GM21360 (cell line): Measurements from ENCODE around the gene BCL2L13.
"Not testable (repeated sequence)": the region's sequence is repeated elsewhere in the genome, so short reads cannot be mapped to it uniquely, and the experiment has no call there.

Experiments used
- ATAC-seq: cut with Tn5 transposase; IDR thresholded peaks from one replicate; pipeline ENCODE4 v1.9.1; 2021; ENCODE audit warnings: mild to moderate bottlenecking, moderate library complexity; ENCODE audit not compliant: unreplicated experiment

The BCL2L13 gene

DNA sequence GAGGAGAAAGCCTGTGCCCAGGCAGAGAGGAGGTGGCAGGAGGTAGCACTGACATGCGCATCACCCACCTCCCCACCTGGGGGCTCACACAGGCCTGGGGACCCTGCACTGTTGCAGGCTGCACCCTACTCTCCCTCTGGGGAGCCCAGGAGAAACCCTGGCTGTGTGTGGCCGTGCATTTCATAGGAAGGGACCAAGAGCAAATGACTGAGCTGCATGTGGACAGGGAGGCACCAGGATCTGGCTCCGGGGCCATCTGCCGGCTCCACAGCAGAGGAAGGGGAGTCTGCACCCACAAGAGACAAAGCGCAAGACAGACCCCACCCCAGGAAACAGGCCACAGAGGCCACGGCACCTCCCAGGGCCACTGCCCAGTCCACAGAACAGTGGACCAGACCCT, 113.0 kb downstream of the BCL2L13 start:
- ATAC-seq, result no peak

DNA sequence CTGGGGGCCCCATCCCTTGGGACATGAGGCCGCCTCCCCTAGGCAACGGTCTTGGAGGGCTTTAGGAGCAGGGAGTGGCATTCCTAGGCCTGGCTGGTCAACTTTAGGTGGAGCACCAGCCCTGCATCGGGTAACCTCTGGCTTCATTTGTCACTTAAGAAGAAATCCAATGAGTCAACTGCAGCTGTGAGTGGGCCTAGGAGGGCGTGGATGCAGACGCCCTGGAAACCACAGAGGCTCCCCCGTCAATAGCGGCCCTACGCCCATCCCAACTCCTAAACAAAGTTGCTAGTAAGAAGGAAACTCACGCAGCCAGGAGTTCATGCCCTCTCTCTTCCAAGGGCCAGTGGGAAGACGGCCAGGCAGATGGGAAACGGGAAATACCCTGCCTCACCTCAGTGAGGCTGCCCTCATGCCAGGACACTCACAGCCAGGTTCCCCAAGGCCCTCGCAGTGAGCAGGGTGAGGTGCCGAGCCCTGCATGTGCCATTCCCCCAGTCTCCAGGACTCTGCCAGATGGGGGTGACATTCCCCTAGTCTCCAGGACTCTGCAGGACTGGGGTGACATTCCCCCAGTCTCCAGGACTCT, 114.9 kb downstream of the BCL2L13 start:
- ATAC-seq, result no peak

DNA sequence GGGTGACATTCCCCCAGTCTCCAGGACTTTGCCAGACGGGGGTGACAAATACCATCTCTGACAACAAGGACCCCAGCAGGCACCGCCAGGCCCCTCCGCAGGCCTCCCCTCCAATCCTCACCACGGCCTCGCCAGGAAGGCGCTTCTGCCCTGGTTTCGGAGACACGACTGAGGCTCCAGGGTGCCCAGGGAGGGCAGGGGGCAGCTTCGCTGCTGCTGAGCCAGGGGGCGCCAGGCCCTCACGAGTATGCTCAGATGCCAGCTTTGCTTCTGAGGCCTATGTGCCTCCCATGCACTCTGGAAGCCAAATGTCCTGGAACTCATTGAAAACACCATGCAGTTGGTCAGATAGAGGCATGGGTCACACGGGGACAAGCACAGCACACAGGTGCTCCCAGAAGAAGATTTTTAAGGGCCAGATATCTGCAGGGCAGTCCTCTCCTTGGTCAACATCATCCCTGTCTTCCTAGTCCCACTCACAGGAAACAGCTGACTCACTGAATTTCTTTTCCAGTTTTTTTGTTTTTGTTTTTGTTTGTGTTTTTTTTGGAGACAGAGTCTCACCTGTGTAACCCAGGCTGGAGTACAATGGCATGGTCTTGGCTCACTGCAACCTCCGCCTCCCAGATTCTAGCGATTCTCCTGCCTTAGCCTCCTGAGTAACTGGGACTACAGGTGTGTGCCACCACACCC, 115.8 kb downstream of the BCL2L13 start:
- ATAC-seq, result no peak

DNA sequence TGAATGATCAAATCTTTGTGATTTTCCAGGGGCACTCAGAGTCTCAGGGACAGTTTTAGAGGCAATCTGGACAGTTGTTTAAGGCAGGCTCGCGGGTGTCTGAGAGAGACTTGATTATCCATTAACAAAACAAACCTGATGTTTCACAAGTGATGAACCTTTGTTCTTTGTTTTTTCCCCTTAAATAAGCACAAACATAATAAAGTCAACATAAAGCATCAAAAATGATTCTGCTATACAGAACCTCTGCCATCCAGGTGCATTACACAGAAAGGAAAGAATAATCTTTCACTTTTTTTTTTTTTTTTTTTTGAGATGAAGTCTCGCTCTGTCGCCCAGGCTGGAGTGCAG, 122.6 kb downstream of the BCL2L13 start:
- ATAC-seq, result no peak

DNA sequence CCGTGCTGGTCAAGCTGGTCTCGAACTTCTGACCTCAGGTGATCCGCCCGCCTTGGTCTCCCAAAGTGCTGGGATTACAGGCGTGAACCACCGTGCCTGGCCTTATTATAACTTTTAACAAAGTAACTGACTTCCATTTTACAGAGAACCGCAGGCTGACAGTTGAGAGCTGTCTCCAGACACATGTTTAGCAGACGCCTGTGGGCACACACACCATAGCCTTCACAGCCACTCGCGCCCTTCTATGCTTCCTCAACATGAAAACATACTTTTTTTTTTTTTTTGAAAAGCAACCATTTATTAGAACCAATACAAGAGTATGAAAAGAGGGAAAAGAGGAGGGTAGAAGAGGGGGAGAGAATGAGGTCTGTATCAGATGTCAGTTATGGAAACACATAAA, 124.9 kb downstream of the BCL2L13 start:
- ATAC-seq, result not testable (repeated sequence)

DNA sequence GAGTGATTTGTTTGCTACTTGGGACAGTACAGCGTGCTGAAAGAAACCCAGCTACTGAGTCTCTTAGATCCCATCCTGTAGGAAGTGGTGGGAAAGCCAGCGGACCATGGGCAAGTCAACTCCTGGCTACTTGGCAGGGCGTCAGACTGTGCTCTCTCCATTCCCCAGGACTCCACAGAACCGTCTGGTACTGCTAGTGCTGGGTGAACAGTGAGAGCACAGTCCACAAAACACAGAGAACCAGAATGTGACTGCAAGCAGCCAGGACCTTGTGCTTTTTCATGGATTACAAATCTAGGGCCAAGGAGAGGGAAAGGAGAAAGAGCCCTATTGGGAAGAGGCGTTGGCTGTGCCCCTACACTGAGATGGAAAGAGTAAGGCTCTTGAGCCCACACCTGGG, 125.5 kb downstream of the BCL2L13 start:
- no peak for ATAC-seq

DNA sequence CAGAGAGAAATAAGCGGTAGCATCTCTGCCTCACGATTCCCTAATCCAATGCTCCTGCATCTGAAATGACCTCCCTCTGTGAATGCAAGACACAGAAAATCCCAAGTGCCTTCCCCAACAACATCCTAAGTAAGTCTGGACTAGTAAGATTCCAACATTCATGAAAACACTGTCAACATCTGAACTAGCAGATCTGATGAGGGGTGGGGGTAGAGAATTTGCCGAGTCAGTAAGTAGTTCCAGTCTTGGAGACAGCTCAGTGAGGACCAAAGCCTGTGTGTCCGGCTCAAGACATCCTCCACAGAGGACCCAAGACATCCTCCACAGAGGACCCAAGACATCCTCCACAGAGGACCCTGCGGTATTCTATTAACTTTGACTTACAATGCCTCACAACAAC, 126.3 kb downstream of the BCL2L13 start:
- not testable (repeated sequence) for ATAC-seq

DNA sequence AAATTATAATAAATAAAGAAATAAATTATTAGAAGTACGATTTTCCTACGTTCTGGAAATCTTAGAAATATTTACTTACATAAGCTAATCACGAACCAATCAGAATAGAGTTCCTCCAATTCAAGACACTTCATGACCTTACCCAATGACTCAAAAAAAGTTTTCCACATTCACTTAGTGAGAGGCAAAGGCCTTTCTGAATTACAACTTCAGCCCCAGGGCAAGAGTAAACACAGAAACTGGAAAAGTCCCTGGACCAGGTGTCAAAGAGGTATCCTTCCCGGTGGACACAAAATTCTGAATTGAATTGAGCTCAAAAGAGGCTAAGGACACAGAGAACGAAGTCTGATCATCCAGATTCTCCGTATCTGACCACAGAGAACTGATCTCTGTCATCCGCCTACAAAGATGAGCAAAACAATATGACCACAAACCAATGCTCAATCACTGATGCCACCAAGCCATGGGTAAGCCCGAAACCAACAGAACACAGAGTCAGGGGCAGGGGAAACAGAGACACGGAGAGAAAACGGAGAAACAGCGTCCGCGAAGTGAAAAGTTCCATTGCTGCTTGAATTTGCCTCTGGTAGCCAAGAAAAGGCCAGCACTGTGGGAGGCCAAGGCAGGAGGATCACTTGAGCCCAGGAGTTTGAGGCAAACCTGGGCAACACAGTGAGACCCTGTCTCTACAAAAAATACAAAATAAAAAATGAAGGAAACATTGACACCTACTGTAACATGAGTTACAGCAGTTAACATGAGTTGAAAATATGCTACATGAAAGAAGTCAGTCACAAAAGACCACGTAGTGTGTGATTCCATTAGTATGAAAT, 128.9 kb downstream of the BCL2L13 start:
- ATAC-seq, result peak; percentile 54

DNA sequence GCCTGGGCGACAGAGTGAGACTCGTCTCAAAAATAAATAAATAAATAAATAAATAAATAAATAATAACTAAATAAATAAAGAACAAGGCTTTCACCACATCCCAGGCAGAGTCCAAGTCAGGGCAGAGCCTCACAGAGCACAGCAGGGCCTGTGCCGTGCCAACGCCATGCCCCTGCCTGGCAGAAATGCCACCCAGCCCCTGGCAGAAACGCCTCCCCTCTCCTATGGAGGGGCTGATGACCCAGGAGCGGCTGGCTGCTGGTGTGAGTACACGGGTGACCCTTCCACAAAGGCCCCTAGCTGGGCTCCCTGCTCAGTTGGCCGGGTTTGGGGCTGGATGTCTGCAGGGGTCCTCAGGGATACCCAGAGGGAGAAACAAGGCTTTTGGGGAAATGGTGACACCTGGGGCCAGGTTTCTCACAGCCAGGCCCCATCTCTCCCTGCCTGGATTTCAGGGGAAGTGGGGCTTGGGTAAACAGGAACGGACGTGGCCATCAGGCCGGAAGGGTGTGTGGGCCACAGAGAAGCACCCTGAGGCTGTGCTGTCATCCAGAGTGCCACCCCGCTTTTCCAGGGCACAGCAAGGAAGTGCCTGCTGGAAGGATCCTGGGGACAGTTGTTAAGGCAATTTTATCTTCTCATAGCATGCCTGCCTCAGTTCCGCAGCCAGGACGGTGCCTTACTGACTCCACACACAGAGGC, 130.6 kb downstream of the BCL2L13 start:
- ATAC-seq, result no peak

DNA sequence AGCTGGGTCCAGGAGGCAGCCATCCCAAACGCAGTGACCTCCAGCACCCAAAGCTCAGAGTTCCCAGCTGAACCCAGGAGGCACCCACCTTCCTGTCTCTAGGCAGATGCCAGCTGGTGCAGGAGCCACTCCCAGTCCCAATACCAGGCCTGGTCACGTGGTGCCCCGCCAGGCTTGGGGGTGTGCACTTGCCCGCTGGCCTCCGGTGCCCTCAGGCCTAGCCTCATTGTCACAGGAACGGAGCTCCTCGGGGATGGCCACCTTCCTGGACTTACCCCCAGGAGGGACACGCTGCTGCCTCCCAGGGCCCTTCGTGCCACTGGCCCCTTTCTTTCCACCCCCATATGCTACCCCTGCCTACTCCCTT, 131.1 kb downstream of the BCL2L13 start:
- ATAC-seq, result no peak

DNA sequence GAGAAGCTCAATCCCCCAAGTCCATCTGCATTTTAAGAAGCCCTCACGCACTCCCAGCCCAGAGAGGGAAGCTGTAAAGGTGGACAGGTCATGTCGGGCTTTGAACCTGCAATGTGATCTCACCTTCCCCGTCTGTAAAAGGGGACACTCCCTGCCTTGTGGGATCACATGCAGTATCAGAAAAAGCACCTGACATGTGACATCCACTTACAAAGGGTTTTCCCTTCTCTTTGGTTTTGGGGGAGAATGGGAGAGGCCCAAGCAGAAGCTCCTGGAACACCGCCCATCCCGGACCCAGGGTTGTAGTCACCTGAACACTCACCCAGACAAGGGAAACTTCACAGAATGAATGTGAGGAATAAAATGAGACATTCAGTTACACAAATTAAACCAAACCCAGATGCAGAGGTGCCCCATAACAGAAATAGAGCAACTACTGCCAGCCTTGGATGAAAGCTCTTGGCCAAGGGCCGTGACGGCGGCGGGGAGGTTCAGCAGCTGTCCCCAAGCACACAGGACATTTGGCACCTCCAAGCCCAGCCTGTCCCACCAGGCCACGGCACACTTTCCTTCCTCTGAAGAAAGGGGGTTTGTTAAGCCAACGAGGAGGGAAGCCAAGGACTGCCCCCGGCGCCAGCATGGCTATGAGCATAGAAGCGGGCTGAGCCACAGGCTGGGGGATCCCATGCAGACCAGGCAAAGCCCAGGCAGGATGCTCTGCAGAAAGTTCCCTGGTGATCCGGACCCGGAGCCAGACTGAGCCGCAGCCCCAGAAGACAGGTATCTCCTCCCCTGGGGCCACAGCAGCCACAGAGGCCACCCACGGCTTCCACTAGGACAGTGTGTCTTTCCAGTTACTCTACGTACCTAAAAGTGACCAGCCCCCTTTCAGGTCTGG, 131.9 kb downstream of the BCL2L13 start:
- ATAC-seq, result no peak

DNA sequence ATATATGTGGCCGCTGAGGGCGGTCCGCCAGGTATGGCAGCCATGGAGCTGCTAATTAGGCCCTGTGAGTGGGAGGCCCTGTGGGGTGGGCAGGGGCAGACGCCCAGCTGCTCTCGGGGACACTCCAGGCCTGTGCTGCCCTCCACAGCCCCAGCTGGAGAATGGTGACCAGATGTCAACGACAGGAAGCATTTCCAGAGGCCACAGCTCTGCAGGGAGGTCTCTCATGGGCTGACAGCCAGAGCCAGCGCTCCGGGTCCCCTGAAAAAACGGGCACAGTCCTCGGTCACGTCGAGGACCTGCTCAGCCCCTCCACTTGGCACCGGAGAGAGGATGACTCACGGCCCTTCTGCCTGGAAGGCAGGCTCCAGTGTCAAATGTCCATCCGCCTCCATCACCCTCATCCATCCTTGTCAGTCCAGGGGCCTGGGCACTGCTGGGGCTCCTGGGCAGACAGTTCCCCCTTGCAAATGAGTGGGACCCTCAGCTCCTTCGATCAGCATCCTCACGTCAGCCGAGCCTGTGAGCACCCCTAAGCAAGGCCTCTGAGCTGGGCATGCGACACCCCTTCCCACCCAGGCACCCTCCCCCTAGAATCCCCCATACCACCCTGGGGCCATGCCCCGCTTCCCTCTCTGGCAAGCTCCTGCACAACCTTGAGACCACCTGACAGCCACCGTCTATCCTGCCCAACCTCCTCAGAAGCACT, 133.8 kb downstream of the BCL2L13 start:
- no peak for ATAC-seq

DNA sequence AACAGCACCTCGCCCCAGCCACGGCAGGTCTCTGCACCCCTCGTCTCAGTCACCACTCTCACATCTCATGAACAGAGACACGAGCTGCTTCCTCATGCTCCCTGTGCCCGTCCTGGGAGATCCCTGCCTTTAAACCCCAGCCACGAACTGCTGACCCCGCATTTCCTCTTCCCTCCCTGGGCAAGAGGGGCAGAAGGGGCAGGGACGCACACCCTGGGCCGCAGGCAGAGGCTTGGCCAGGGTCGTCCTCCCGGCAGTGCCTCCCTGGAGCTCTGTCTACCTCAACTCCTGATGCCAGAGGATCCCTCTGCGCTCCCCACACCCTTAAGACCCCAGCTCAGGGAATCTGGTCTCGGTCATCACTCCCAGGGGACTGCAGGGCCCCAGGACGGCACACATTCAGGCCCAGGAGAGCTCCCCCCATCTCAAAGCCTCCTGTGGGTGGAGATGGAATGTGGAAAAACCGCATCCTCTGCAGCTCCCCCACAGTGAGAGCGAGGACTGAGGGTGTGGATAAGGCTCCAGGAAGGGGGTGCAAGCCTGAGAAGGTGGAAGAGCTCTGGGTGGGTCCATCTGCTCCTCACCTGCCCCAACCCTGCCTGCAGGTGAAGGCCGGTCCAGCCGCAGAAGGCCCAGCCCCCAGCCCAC, 134.5 kb downstream of the BCL2L13 start:
- no peak for ATAC-seq

DNA sequence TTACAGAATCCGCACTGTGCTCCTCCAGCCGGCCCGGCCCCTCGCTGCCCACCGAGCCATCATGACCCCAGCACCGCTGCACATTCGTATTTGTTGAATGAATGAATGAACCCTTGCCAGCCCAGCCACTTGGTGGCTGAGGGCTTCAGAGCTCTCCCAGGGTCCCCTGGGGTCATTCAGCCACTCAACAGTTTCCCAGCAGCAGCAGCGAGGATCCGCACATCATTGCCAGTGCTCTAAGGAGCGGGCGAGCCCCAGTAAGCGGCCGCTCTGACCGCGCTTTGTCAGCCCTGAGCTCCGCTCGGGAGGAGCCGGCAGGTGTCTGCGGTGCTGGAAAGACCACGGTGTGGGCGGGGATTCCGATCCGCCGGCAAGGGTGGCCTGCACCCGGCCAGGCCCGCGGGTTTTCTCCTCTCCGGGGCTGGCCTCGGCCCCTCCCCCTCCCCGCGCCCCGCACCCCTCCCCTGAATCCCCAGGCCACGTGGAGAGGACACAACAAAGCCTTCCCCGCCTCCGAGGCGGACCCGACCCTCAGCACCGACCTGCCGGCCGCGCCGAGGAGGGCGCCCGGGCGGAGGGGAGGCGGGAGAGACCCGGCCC, 135.1 kb downstream of the BCL2L13 start:
- no peak for ATAC-seq

DNA sequence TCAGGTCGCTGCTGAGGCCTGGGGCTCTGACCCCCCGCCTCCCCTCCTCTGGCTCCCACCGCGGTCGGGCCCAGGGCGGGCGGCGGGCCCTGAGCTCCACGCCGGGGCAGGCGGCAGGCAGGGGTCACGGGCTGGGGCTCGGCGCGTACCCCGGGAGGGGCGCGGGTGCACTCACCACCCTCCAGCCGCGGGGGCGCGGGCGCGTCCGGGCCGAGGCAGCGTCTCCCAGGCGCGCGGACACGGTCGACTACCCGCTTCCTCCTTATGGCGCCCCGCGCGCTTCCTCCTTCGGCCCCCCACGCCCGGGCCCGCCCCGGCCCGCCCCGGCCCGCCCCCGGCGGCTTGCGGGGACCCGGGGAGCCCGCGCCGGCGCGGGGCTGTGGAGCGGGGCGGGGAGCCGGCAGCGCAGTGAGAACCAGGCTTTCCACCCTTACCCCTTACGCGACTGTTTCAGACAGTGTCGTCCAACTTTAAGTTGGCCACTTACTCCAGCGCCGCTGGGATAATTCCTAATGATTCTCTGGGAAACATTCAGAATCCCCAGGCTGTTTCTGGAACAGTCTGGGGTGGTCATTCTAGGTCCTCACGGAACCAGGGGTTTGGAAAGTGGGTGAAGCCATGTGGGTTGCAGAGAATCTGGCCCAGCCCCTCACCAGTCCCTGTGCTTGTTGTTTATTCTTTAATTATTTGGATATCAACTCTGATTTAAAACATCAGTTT, 135.8 kb downstream of the BCL2L13 start, which contains the start of gene BID:
TSS of gene BID (minus strand) at position 264 of the 720 bp plus-strand sequence. CDS start 24,353 bp downstream, outside the sequence.
- no peak for ATAC-seq

DNA sequence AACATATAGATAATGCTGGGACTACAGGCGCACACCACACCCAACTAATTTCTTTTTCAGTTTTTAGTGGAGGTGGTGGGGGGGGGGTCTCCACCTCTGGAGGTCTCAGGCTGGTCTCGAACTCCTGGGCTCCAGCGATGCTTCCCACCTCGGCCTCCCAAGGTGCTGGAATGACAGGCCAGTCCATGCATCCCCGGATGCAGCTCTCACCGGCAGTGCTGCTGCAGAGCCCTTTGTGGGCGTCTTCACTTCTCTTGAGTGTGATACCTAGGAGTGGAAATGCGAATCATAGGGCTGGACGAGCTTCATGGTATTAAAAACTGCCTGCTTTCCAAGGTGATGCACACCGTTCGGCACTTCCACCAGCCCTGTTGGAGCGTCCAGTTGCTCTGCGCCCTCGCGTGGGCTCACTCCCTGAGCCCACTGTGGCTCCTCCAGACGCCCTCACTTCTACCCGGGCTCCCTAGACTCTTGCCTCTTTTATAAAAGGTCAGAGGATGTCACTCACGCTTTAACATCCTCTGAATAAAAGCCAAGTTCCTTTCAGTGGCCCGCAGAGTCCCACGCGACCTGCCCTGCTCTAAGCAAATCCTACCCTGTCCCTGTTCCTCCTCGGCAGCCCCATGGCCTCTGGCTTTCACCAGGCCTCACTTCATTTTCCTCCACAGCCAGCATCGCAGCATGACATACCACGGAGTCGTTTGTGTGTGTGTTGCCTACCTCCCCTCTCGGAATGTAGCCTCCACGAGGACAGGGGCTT, 136.5 kb downstream of the BCL2L13 start:
- ATAC-seq, result no peak

DNA sequence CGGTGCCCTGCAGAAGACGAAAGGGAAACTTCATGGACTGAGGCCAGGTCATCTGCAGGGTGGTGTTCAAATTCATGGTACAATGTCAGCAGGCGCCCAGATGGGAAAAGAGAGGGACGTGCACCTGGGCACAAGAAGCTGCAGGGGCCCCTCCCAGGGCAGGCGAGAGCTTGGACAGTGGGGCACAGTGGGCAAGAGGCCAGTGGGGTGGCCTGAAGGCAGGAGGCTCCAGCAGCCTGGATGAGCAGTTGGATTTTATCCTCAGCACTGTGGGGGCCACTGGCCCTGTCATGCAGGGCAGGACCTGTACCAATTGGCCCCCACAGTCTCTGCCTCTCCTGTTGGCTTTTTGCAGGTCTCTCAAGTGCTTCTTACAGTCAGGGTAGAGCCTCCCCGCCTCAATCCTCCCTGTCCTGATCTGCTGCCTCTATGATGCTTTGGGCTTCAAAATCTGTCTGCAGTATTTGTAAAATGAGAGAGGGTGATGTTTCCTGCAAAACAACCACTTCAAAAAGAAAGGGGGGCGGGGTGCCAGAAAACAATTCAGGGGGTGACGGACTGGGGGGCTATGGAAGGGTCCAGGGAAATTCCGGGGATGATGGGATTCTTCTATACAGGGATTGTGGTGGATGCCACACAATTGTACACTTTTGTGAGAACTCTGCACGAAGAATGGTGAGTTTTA, 137.4 kb downstream of the BCL2L13 start:
- no peak for ATAC-seq
